Uterus (tissue), 2 donors: ENCODE data around the gene FGF9.

Source experiments
- CTCF ChIP-seq, 4 experiments: fragments of 200-600 bp in 2 of 4; fragments of 450-650 bp in 2 of 4; sonication (generic) in 2 of 4; IDR thresholded peaks; one replicate each; pipeline ENCODE4 v1.5.1; 2016 to 2019; ENCODE audit warnings: antibody characterized with exemption in 4 of 4, mild to moderate bottlenecking in 2 of 4, moderate library complexity in 1 of 4
- POLR2A ChIP-seq, 2 donors: fragments of 450-650 bp; IDR thresholded peaks; one replicate each; pipeline ENCODE4 v1.6.1; 2016; ENCODE audit warnings: antibody characterized with exemption in 2 of 2, mild to moderate bottlenecking in 1 of 2, moderate library complexity in 1 of 2

- TF ChIP-seq CTCF (IDR thresholded peaks at IDR 0.05) (no peak), POLR2A (IDR thresholded peaks at IDR 0.05) (no peak)
Observed at GRCh38 chr13:21753117-21753729, 82.3 kb downstream of the FGF9 start.
